Heart left ventricle (tissue), 16 donors: ENCODE data around the gene CCDC192. TPM values are rescaled to one million over a fixed set of nuclear protein-coding genes. Genes with fewer than 3 reads are reported as not detected.

Experiments
- ATAC-seq, 4 donors: fragments of 200-7000 bp; cut with Tn5 transposase; one replicate each; pipeline ENCODE4 v1.9.1; 2020 to 2022; ENCODE audit warnings: moderate library complexity in 4 of 4, mild to moderate bottlenecking in 3 of 4, moderate number of reproducible peaks in 1 of 4
- DNase-seq, 5 donors: peaks; one replicate each; pipeline ENCODE4 v3.0.0-alpha.2; 2020
- H3K27ac ChIP-seq, 12 donors: fragments of 200-600 bp; sonication (generic) in 4 of 12; one replicate each; pipeline versions ENCODE4 v1.5.0 to v1.8.0; 2016 to 2022; ENCODE audit warnings: mild to moderate bottlenecking in 2 of 12
- H3K27me3 ChIP-seq, 9 donors: fragments of 200-600 bp; sonication (generic) in 2 of 9; one replicate each; pipeline versions ENCODE4 v1.5.1 to v1.8.0; 2016 to 2022; ENCODE audit warnings: mild to moderate bottlenecking in 3 of 9
- H3K36me3 ChIP-seq, 9 donors: fragments of 200-600 bp; sonication (generic) in 2 of 9; one replicate each; pipeline versions ENCODE4 v1.5.0 to v1.8.0; 2018 to 2022; ENCODE audit warnings: mild to moderate bottlenecking in 2 of 9
- H3K4me1 ChIP-seq, 12 donors: fragments of 200-600 bp; sonication (generic) in 4 of 12; one replicate each; pipeline versions ENCODE4 v1.5.0 to v1.8.0; 2016 to 2022; ENCODE audit warnings: mild to moderate bottlenecking in 3 of 12
- H3K4me3 ChIP-seq, 12 donors: fragments of 200-600 bp; sonication (generic) in 4 of 12; one replicate each; pipeline versions ENCODE4 v1.5.0 to v1.8.0; 2017 to 2022; ENCODE audit warnings: mild to moderate bottlenecking in 9 of 12, moderate library complexity in 4 of 12
- H3K9me3 ChIP-seq, 12 donors: fragments of 200-600 bp; sonication (generic) in 4 of 12; one replicate each; pipeline versions ENCODE4 v1.5.0 to v1.8.0; 2016 to 2022; ENCODE audit warnings: mild to moderate bottlenecking in 1 of 12
- CTCF ChIP-seq, 12 donors: fragments of 200-600 bp; sonication (generic) in 4 of 12; IDR thresholded peaks; one replicate each; pipeline versions ENCODE4 v1.5.0 to v1.8.0; 2018 to 2022; ENCODE audit warnings: antibody characterized with exemption in 12 of 12, mild to moderate bottlenecking in 5 of 12
- POLR2A ChIP-seq, 2 donors: fragments of 450-650 bp; IDR thresholded peaks; one replicate each; pipeline ENCODE4 v1.6.1; 2017; ENCODE audit warnings: antibody characterized with exemption in 2 of 2, mild to moderate bottlenecking in 2 of 2, moderate library complexity in 2 of 2
- WGBS, 4 donors: extraction: QIAGEN DNeasy Blood & Tissue Kit in 2 of 4; methylation state at CpG; one replicate each; pipeline versions ENCODE4 v1.1.5 to v1.1.7; 2013 to 2018; 5-methylcytosine and 5-hydroxymethylcytosine counted together
- intact Hi-C, 10 donors: fragments of 100-400 bp; cut with DNase I; formaldehyde crosslinking; loops; one replicate each; pipeline versions ENCODE4 v1.11.1 to v1.14.2; 2022
- polyA plus RNA-seq, 2 donors: library from polyadenylated mRNA; stranded (reverse); fragments of 200-250 nt; gene quantifications; one replicate each; pipeline ENCODE4 v1.2.3, GENCODE V29; 2013
- total RNA-seq, 9 donors: library from RNA; depleted of rRNA in 2 of 9; stranded (reverse); fragments of >200 nt in 2 of 9; fragmentation: NEBNext Ultra II Directional in 3 of 9; extraction: Animal tissue kit (Norgen Biotek cat#: 25700) in 3 of 9; gene quantifications; one replicate each; pipeline versions ENCODE4 v1.1.0 to v1.2.4, GENCODE V29; 2016 to 2023
- donor health status: ischemic (EF 13 %, LVEDD 7.1; RV severe dilation, severe dysfunction).
- donor health status: healthy with polysubstance abuse.
- donor health status: DM: no; HTN: yes; CAD: no.
- donor health status: DM: no; HTN: no; CAD: no.
- donor health status: ischemic (EF 25% LVEDD 6.9; RV normal size, moderate dysfunction).
- donor health status: ischemic (EF 25% LVEDD 5.7; RV mildly dilated, moderate dysfunction).
- donor health status: healthy.
- donor health status: DM: yes; HTN: yes; CAD: no.
- donor health status: ischemic (EF 35%, LVEDD 5.7; RV mildly dilated, moderate dysfunction).
- donor health status: nonischemic (EF 11% LVEDD 7.7; RV severe dilation, severe dysfunction).
- donor health status: DM: yes; HTN: yes; CAD: no.
- donor health status: PGD.
- donor health status: ischemic (EF 29% LVEDD 5.4; RV normal size, mild dysfunction).
- donor health status: nonischemic (EF 23%, LVEDD 6.1; RV moderate dilation, normal function).

CCDC192 gene
- total and polyA plus RNA-seq, 11 donors: 0.07 to 1.3 (median 0.42) TPM; not detected in 8

- TF ChIP-seq POLR2A (IDR thresholded peaks at IDR 0.05) (no peak), CTCF (IDR thresholded peaks at IDR 0.05) (no peak)
- peak overlapping the region in 1 of 12 donors; percentile 25 for H3K27ac ChIP-seq
- no peaks in the 10 kb centered on the region for H3K9me3 ChIP-seq
- peak; percentile 36 to 69 (median 54) for ATAC-seq
- no peaks in the 10 kb centered on the region for H3K27me3 ChIP-seq
- no peak for DNase-seq
- peaks cover 0 to 34% (median 3%) of the 10 kb centered on the region in 12 donors for H3K4me1 ChIP-seq
- intact Hi-C loops: no loop called here
- no peak overlapping the region for H3K4me3 ChIP-seq
- H3K36me3 ChIP-seq: no peaks in the 10 kb centered on the region
- WGBS, 4 donors: 72 to 81% (median 74%) methylated on average over 5 of the region's 5 CpGs
These were observed 39.1 kb upstream of the CCDC192 start for GRCh38 chr5:127664093-127664492.

GRCh38 chr5:127665641-127666040 is 37.5 kb upstream of the CCDC192 start:
- DNase-seq: no peak
- Histone ChIP-seq H3K4me3 (no peak overlapping the region), H3K36me3 (no peaks in the 10 kb centered on the region), H3K4me1 (peaks cover 0 to 24% (median 0%) of the 10 kb centered on the region in 12 donors), H3K9me3 (no peaks in the 10 kb centered on the region), H3K27ac (peak overlapping the region in 1 of 12 donors; percentile 21), H3K27me3 (no peaks in the 10 kb centered on the region)
- no peak for TF ChIP-seq POLR2A (IDR thresholded peaks at IDR 0.05)
- TF ChIP-seq CTCF (IDR thresholded peaks at IDR 0.05): no peak
- intact Hi-C loops: no loop called here
- no peak for ATAC-seq

GRCh38 chr5:127666043-127666716 is 37.0 kb upstream of the CCDC192 start:
- H3K36me3 ChIP-seq: no peaks in the 10 kb centered on the region
- TF ChIP-seq POLR2A (IDR thresholded peaks at IDR 0.05) (no peak), CTCF (IDR thresholded peaks at IDR 0.05) (no peak)
- ATAC-seq (no peak), DNase-seq (no peak)
- intact Hi-C loops: no loop called here
- H3K4me3 ChIP-seq: no peak overlapping the region
- H3K27ac ChIP-seq: peak overlapping the region in 2 of 12 donors; percentile 9 to 21
- peaks cover 0 to 22% (median 0%) of the 10 kb centered on the region in 12 donors for H3K4me1 ChIP-seq
- no peaks in the 10 kb centered on the region for H3K9me3 ChIP-seq
- no peaks in the 10 kb centered on the region for H3K27me3 ChIP-seq
- 43 to 57% (median 52%) methylated on average over 3 of the region's 3 CpGs for WGBS, 4 donors

- Histone ChIP-seq H3K4me3 (no peak overlapping the region), H3K27ac (no peak overlapping the region), H3K9me3 (no peaks in the 10 kb centered on the region), H3K27me3 (no peaks in the 10 kb centered on the region), H3K36me3 (no peaks in the 10 kb centered on the region), H3K4me1 (peaks cover 0 to 16% (median 0%) of the 10 kb centered on the region in 12 donors)
- TF ChIP-seq CTCF (IDR thresholded peaks at IDR 0.05): no peak
- TF ChIP-seq POLR2A (IDR thresholded peaks at IDR 0.05): no peak
- ATAC-seq (no peak), DNase-seq (no peak)
- intact Hi-C loops: no loop called here
- 70 to 86% (median 75%) methylated on average over 3 of the region's 3 CpGs for WGBS, 4 donors
These were observed 35.3 kb upstream of the CCDC192 start for GRCh38 chr5:127667926-127668325.
